Gastrocnemius medialis (tissue), 4 donors: ENCODE measurements around the gene FBXW11. TPM values are rescaled to one million over a fixed set of nuclear protein-coding genes. Genes with fewer than 3 reads are reported as not detected.

ENCODE experiments used
- ATAC-seq, 2 donors: fragments of 150-250 bp; one replicate each; pipeline ENCODE4 v1.9.1; 2016
- DNase-seq, 2 donors: peaks; one replicate each; pipeline ENCODE4 v3.0.0-alpha.2; 2019
- H3K27ac ChIP-seq, 4 donors: fragments of 200-600 bp; sonication (generic); 1 replicate in 1 of 4; 2 replicates in 3 of 4; pipeline ENCODE4 v1.5.1; 2016 to 2018; ENCODE audit warnings: mild to moderate bottlenecking in 2 of 4, moderate library complexity in 1 of 4
- H3K27me3 ChIP-seq, 3 donors: fragments of 200-600 bp; sonication (generic) in 2 of 3; 1 replicate in 1 of 3; 2 replicates in 2 of 3; pipeline versions ENCODE4 v1.5.1 to v1.6.0; 2016 to 2019; ENCODE audit warnings: mild to moderate bottlenecking in 1 of 3, moderate library complexity in 1 of 3
- H3K36me3 ChIP-seq, 2 donors: fragments of 200-600 bp; sonication (generic) in 1 of 2; one replicate each; pipeline ENCODE4 v1.5.1; 2017 to 2018
- H3K4me1 ChIP-seq, 2 donors: fragments of 200-600 bp; sonication (generic) in 1 of 2; one replicate each; pipeline ENCODE4 v1.5.1; 2016 to 2017; ENCODE audit warnings: mild to moderate bottlenecking in 2 of 2
- H3K4me3 ChIP-seq, 4 donors: fragments of 200-600 bp; sonication (generic) in 3 of 4; 1 replicate in 1 of 4; 2 replicates in 3 of 4; pipeline ENCODE4 v1.5.1; 2016 to 2019; ENCODE audit warnings: mild to moderate bottlenecking in 2 of 4
- H3K9me3 ChIP-seq, 3 donors: fragments of 200-600 bp; sonication (generic) in 2 of 3; 1 replicate in 1 of 3; 2 replicates in 2 of 3; pipeline ENCODE4 v1.5.1; 2016 to 2019
- CTCF ChIP-seq, 5 experiments: fragments of 450-650 bp in 3 of 5; fragments of 200-600 bp in 2 of 5; sonication (generic) in 2 of 5; IDR thresholded peaks in 4 of 5; conservative IDR thresholded peaks in 1 of 5; 1 replicate in 4 of 5; 2 replicates in 1 of 5; pipeline ENCODE4 v1.5.1; 2016 to 2019; ENCODE audit warnings: antibody characterized with exemption in 5 of 5, mild to moderate bottlenecking in 3 of 5, moderate library complexity in 3 of 5
- POLR2A ChIP-seq, 2 donors: fragments of 450-650 bp; IDR thresholded peaks; one replicate each; pipeline ENCODE4 v1.6.1; 2017; ENCODE audit warnings: antibody characterized with exemption in 2 of 2, mild to moderate bottlenecking in 2 of 2, moderate library complexity in 2 of 2
- in situ Hi-C, 4 donors: fragments of 200-750 bp; cut with MboI; loops; one replicate each; pipeline versions ENCODE4 v1.15.0 to v1.8.0; 2017; ENCODE audit warnings: low sequenced_read_pairs in 4 of 4
- intact Hi-C: fragments of 100-400 bp; cut with DNase I; formaldehyde crosslinking; loops from one replicate; pipeline ENCODE4 v1.15.1; 2023; ENCODE audit warnings: low total_unique reads
- total RNA-seq, 4 donors: library from RNA; depleted of rRNA; stranded (reverse); fragments of >200 nt; gene quantifications; one replicate each; pipeline versions ENCODE4 v1.1.0 to v1.2.3, GENCODE V29; 2016

Gene FBXW11
- total RNA-seq, 4 donors from 2014 or later = 68.5 to 80.8 (median 72.2) TPM

DNA sequence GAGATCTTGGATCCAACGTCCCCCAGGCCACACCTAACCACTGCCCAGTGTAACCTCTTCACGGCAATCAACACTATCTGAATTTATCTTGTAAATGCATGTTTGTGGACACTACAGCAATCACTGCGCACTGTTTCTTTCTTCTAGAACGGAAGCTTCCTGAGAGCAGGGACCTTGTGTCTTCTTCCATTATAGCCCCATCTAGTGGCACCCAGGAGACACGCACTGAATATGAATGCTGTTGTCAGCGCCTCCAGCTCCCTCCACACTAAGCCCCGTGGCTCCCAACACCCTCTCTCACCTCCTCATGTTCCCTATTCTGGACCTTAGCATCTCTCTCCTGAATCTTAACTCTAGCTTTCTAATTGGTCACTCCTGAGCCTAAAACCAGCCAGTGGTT is 148.1 kb downstream of the FBXW11 start:
- TF ChIP-seq CTCF (IDR thresholded peaks at IDR 0.05 in 4 of 5, conservative IDR thresholded peaks at IDR 0.05 in 1 of 5) = peak in 2 of 5 experiments; percentile 18 to 43
- no peak for TF ChIP-seq POLR2A (IDR thresholded peaks at IDR 0.05)
- Histone ChIP-seq H3K9me3 (no peaks in the 10 kb centered on the region), H3K36me3 (no peaks in the 10 kb centered on the region), H3K27me3 (no peaks in the 10 kb centered on the region), H3K27ac (no peak overlapping the region), H3K4me1 (no peaks in the 10 kb centered on the region), H3K4me3 (no peak overlapping the region)
- ATAC-seq (no peak), DNase-seq (no peak)
- intact Hi-C loops (loop anchor here (5.0 kb wide), 1 partner anchor 441 kb away; the partner anchor contains the start of gene FGF18), in situ Hi-C loops (no loop called here)

- Histone ChIP-seq H3K4me1 (no peaks in the 10 kb centered on the region), H3K27ac (no peak overlapping the region), H3K9me3 (no peaks in the 10 kb centered on the region), H3K4me3 (no peak overlapping the region), H3K27me3 (no peaks in the 10 kb centered on the region), H3K36me3 (no peaks in the 10 kb centered on the region)
- in situ Hi-C loops = no loop called here
- DNase-seq = no peak
- no peak for ATAC-seq
- no peak for TF ChIP-seq CTCF (IDR thresholded peaks at IDR 0.05 in 4 of 5, conservative IDR thresholded peaks at IDR 0.05 in 1 of 5)
- no peak for TF ChIP-seq POLR2A (IDR thresholded peaks at IDR 0.05)
- intact Hi-C loops = loop anchor here (5.0 kb wide), 1 partner anchor 440 kb away; the partner anchor contains the start of gene FGF18
Measured at GRCh38 chr5:171857489-171857876, 149.0 kb downstream of the FBXW11 start.

GRCh38 chr5:171855798-171856763 is 150.4 kb downstream of the FBXW11 start:
- TF ChIP-seq POLR2A (IDR thresholded peaks at IDR 0.05) = no peak
- no peak for TF ChIP-seq CTCF (IDR thresholded peaks at IDR 0.05 in 4 of 5, conservative IDR thresholded peaks at IDR 0.05 in 1 of 5)
- Histone ChIP-seq H3K27me3 (no peaks in the 10 kb centered on the region), H3K4me3 (no peak overlapping the region), H3K27ac (no peak overlapping the region), H3K9me3 (no peaks in the 10 kb centered on the region), H3K4me1 (no peaks in the 10 kb centered on the region), H3K36me3 (no peaks in the 10 kb centered on the region)
- intact Hi-C loops (loop anchor here (5.0 kb wide), 1 partner anchor 439 kb away; the partner anchor contains the start of gene FGF18), in situ Hi-C loops (no loop called here)
- ATAC-seq (no peak), DNase-seq (no peak)

- no peaks in the 10 kb centered on the region for H3K36me3 ChIP-seq
- no peak overlapping the region for H3K4me3 ChIP-seq
- intact Hi-C loops = loop anchor here (5.0 kb wide), 1 partner anchor 438 kb away; the partner anchor contains the start of gene FGF18
- H3K27me3 ChIP-seq = no peaks in the 10 kb centered on the region
- in situ Hi-C loops = no loop called here
- no peak for ATAC-seq
- no peaks in the 10 kb centered on the region for H3K9me3 ChIP-seq
- H3K4me1 ChIP-seq = no peaks in the 10 kb centered on the region
- TF ChIP-seq POLR2A (IDR thresholded peaks at IDR 0.05) (no peak), CTCF (IDR thresholded peaks at IDR 0.05 in 4 of 5, conservative IDR thresholded peaks at IDR 0.05 in 1 of 5) (no peak)
- no peak for DNase-seq
- no peak overlapping the region for H3K27ac ChIP-seq
Measured at GRCh38 chr5:171855265-171855664, 151.2 kb downstream of the FBXW11 start.
